ENCODE measurements around the gene DHRS11.

DHRS11 gene

GRCh38 chr17:36591434-36592315 lies at the start of gene DHRS11:
Gene DHRS11 (plus strand): TSS chr17:36591879. CDS start chr17:36592010, 131 bp downstream.
- DNase-seq: peak; percentile 57

GRCh38 chr17:36542755-36543154 lies 48.9 kb upstream of the DHRS11 start:
- no peak for DNase-seq

- no peak for DNase-seq
Observed at GRCh38 chr17:36544044-36544306, 47.7 kb upstream of the DHRS11 start.

- DNase-seq: no peak
Observed at GRCh38 chr17:36544307-36545076, 47.2 kb upstream of the DHRS11 start, which contains the start of gene GGNBP2. Gene GGNBP2 (plus strand): TSS chr17:36544919. CDS start chr17:36545725, 806 bp downstream.

- no peak for DNase-seq
Observed at GRCh38 chr17:36545077-36545464, 46.6 kb upstream of the DHRS11 start.

- peak; percentile 73 for DNase-seq
Observed at GRCh38 chr17:36545465-36546417, 45.9 kb upstream of the DHRS11 start.

GRCh38 chr17:36546418-36547093 lies 45.1 kb upstream of the DHRS11 start:
- no peak for DNase-seq

- no peak for DNase-seq
Observed at GRCh38 chr17:36547776-36548175, 43.9 kb upstream of the DHRS11 start.

- no peak for DNase-seq
Observed at GRCh38 chr17:36550491-36551417, 40.9 kb upstream of the DHRS11 start.

- DNase-seq: no peak
Observed at GRCh38 chr17:36553459-36553858, 38.2 kb upstream of the DHRS11 start.

GRCh38 chr17:36566081-36566480 lies 25.6 kb upstream of the DHRS11 start:
- DNase-seq: no peak

- DNase-seq: no peak
Observed at GRCh38 chr17:36575028-36575427, 16.7 kb upstream of the DHRS11 start.

GRCh38 chr17:36576793-36577192 lies 14.9 kb upstream of the DHRS11 start:
- DNase-seq: no peak

GRCh38 chr17:36578671-36579070 lies 13.0 kb upstream of the DHRS11 start:
- DNase-seq: no peak

GRCh38 chr17:36583787-36584186 lies 7.9 kb upstream of the DHRS11 start:
- DNase-seq: no peak

- no peak for DNase-seq
Observed at GRCh38 chr17:36586138-36586537, 5.5 kb upstream of the DHRS11 start.

GRCh38 chr17:36590082-36590481 lies 1.6 kb upstream of the DHRS11 start:
- no peak for DNase-seq

- DNase-seq: no peak
Observed at GRCh38 chr17:36592316-36592715, 637 bp downstream of the DHRS11 start.

- no peak for DNase-seq
Observed at GRCh38 chr17:36592716-36593321, 1.1 kb downstream of the DHRS11 start.

GRCh38 chr17:36593656-36594316 lies 2.1 kb downstream of the DHRS11 start:
- DNase-seq: no peak

All from cortex of kidney (tissue), 1 donor.